AG04449 (cell line): ENCODE measurements around the gene TMTC2.

Experiments used
- CTCF ChIA-PET: fragments of 350-600 bp; formaldehyde crosslinking; extraction: SDS; loops from one replicate; lab custom pipeline; 2021; ENCODE audit warnings: antibody characterized with exemption; lab: Yijun Ruan, JAX
- POLR2A ChIA-PET: fragments of 400-600, 350-600 bp; formaldehyde crosslinking; extraction: SDS; loops from one replicate; lab custom pipeline; 2020; ENCODE audit warnings: antibody characterized with exemption, inconsistent platforms; lab: Yijun Ruan, JAX
- DNase-seq: peaks from one replicate; pipeline ENCODE4 v3.0.0-alpha.2; 2010; ENCODE audit warnings: low read depth, low spot score
- H3K4me3 ChIP-seq: 2 replicates; pipeline ENCODE4 v1.5.1; 2011; ENCODE audit warnings: low read depth, mild to moderate bottlenecking, control low read depth, low read length
- TF ChIP-seq, protein P1 (sequence below): IDR thresholded peaks from one replicate; pipeline ENCODE4 v1.5.1; 2011; ENCODE audit warnings: mild to moderate bottlenecking, moderate library complexity, low read length, control low read depth, inconsistent platforms; ENCODE audit not compliant: insufficient read depth; ENCODE audit errors: missing control alignments

Gene TMTC2

DNA sequence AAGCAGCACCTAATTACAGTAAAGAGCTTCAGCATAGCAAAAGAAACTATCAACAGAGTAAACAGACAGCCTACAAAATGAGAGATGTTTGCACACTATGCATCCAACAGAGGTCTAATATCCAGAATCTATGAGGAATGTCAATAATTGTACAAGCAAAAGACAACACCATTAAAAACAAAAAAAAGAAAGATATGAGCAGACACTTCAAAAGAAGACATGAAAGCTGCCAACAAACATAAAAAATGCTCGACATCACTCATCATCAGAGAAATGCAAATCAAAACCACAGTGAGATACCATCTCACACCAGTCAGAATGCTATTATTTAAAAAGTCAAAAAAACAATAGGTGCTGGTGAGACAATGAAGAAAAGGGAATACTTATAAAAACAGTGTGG, 273.1 kb downstream of the TMTC2 start:
- no peak for DNase-seq
- POLR2A ChIA-PET = no interaction called here
- CTCF ChIA-PET = no interaction called here
- H3K4me3 ChIP-seq = no peak overlapping the region
- TF ChIP-seq, protein P1, sequence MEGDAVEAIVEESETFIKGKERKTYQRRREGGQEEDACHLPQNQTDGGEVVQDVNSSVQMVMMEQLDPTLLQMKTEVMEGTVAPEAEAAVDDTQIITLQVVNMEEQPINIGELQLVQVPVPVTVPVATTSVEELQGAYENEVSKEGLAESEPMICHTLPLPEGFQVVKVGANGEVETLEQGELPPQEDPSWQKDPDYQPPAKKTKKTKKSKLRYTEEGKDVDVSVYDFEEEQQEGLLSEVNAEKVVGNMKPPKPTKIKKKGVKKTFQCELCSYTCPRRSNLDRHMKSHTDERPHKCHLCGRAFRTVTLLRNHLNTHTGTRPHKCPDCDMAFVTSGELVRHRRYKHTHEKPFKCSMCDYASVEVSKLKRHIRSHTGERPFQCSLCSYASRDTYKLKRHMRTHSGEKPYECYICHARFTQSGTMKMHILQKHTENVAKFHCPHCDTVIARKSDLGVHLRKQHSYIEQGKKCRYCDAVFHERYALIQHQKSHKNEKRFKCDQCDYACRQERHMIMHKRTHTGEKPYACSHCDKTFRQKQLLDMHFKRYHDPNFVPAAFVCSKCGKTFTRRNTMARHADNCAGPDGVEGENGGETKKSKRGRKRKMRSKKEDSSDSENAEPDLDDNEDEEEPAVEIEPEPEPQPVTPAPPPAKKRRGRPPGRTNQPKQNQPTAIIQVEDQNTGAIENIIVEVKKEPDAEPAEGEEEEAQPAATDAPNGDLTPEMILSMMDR = no peak

DNA sequence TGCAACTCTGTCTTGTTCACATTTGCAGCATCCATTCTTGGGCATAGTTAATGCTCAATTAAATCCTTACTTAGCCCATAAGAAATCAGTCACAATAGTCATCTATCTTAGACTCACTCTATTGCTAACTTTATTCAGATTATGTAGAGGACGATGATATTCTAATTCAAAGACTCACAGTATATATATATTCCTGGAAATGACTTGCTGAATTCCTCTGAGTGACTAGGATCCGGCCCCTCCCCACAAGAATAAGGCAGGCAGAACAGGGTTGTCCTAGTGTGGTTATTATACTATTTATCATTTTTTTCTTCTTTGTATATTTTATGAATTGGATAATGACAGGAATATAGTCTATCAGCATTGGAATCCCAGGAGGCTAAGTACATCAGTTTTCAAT, 275.1 kb downstream of the TMTC2 start:
- ChIA-PET POLR2A (no interaction called here), CTCF (no interaction called here)
- DNase-seq = no peak
- TF ChIP-seq, protein P1 = no peak
- H3K4me3 ChIP-seq = no peak overlapping the region

DNA sequence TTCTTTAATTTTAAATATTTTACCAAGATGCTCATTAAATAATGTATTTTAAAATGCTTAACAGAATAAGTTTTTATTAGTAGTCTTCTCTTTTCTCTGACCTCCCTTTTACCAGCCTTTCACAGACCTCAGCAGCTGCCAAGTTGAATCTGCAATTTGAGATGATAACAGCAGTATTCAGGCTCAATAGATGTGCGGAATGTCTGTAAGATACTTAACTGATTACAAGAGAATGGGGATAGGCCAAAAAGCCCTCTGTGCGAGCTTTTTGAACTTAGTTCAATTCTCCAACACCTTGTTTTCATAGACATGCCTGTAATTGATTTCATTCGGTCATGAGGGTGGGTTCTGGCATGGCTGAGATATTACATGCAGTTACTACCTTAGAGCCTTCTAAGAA, 277.2 kb downstream of the TMTC2 start:
- TF ChIP-seq, protein P1 = no peak
- no peak overlapping the region for H3K4me3 ChIP-seq
- DNase-seq = no peak
- POLR2A ChIA-PET = no interaction called here
- CTCF ChIA-PET = no interaction called here

DNA sequence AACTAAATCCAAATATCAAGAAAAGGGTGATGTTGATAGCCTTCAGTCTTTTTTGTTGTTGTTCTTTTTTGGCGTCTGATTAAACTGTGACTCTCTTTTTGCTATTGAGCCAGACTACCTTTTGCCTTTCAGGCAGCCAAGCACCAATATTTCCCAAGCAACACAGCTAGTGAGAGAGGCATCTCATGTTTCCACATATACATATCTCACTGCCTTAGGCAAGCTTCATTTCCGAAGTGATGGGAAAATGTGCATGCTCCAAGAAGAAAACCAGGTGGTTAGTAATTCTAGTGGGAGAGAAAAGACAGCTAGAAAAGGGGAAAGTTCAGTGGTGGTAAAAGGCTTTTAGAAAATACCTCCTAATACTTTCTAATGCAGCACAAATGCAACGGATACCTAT, 277.7 kb downstream of the TMTC2 start:
- TF ChIP-seq, protein P1 = no peak
- H3K4me3 ChIP-seq = no peak overlapping the region
- DNase-seq = no peak
- ChIA-PET CTCF (no interaction called here), POLR2A (no interaction called here)

DNA sequence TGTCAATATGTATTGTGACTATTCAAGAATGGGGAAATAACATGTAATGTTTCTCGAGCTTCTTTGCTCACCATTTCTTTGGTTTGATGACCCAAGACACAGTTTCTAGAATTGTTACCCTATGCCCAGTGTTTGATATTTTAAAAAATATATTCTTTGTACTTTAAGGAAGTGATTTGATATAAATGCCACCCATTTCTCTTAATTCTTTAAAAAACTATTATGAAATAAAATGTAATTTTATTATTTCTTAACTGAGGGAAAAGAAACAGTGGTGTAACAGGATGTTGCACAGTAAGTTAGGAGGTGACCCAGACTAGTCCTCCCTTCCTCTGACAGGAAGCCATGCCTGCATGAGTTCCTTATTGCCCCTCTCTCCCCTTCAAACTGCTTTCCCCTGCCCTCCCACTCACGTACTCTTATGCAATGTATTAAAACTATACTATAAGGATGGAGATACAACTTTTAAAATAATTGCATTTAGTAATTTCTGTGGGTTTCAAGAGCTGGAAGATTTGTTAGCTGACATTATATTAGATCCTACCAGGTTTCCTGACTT, 279.4 kb downstream of the TMTC2 start:
- no peak for DNase-seq
- POLR2A ChIA-PET = no interaction called here
- CTCF ChIA-PET = no interaction called here
- no peak overlapping the region for H3K4me3 ChIP-seq
- TF ChIP-seq, protein P1 = no peak

DNA sequence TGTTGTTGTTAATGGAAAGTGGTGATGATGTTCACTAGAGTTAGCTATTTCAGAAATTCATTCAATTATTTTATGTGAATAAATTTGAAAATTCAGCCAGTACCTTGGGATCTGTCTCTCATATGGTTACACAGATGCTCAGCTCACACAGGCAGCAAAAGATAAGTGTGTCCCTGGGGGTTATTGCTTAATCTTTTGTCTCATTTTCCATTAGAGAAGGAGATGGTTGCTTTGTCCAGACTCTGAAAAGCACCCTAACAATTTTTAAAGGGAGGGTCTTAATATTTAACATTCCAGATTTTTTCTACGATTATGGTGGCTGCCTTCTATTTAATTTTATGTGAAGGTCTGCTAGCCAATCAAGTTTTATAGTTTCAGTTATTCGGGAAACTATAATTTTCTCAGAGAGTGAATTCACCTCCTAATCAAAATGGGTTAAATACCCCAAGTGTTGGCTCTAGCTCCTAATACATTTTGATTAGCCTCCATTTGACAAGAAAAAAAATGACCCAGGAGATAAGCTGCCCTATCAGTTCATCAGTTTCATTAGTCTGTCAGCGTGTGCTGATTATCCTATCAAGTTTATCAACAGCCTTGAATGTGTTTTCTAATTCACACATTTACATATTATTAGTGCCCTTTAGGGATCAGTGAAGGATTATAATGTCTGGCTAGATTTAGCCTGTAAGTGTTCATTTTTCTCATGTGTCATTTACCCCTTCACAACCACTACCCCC, 282.1 kb downstream of the TMTC2 start:
- ChIA-PET POLR2A (interaction anchor here (0.6 kb wide), 1 partner anchor 141 kb away, joined by 3 read pairs; no protein-coding TSS in a partner anchor), CTCF (no interaction called here)
- H3K4me3 ChIP-seq = no peak overlapping the region
- TF ChIP-seq, protein P1 = no peak
- DNase-seq = no peak
